Coronary artery (tissue), 2 donors: ENCODE measurements around the gene GOSR2.

Experiments
- DNase-seq: peaks from one replicate; pipeline ENCODE4 v3.0.0-alpha.2; 2017; ENCODE audit warnings: low spot score
- H3K27ac ChIP-seq, 2 donors: fragments of 200-600 bp; sonication (generic); one replicate each; pipeline ENCODE4 v1.5.1; 2016 to 2019
- H3K4me3 ChIP-seq: fragments of 200-600 bp; sonication (generic); 2 replicates; pipeline ENCODE4 v1.5.1; 2016; ENCODE audit warnings: mild to moderate bottlenecking, moderate library complexity
- TF ChIP-seq, protein P1 (sequence below): fragments of 200-600 bp; sonication (generic); IDR thresholded peaks from one replicate; pipeline ENCODE4 v1.5.1; 2019; ENCODE audit warnings: antibody characterized with exemption

GOSR2 gene

GRCh38 chr17:46928467-46929261, 5.7 kb downstream of the GOSR2 start:
- Histone ChIP-seq H3K27ac (no peak overlapping the region), H3K4me3 (no peak overlapping the region)
- DNase-seq, result no peak
- TF ChIP-seq, protein P1, sequence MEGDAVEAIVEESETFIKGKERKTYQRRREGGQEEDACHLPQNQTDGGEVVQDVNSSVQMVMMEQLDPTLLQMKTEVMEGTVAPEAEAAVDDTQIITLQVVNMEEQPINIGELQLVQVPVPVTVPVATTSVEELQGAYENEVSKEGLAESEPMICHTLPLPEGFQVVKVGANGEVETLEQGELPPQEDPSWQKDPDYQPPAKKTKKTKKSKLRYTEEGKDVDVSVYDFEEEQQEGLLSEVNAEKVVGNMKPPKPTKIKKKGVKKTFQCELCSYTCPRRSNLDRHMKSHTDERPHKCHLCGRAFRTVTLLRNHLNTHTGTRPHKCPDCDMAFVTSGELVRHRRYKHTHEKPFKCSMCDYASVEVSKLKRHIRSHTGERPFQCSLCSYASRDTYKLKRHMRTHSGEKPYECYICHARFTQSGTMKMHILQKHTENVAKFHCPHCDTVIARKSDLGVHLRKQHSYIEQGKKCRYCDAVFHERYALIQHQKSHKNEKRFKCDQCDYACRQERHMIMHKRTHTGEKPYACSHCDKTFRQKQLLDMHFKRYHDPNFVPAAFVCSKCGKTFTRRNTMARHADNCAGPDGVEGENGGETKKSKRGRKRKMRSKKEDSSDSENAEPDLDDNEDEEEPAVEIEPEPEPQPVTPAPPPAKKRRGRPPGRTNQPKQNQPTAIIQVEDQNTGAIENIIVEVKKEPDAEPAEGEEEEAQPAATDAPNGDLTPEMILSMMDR, result no peak

GRCh38 chr17:46929413-46929812, 6.5 kb downstream of the GOSR2 start:
- TF ChIP-seq, protein P1, result no peak
- no peak for DNase-seq
- H3K27ac ChIP-seq, result no peak overlapping the region
- H3K4me3 ChIP-seq, result no peak overlapping the region

- TF ChIP-seq, protein P1, result no peak
- Histone ChIP-seq H3K27ac (no peak overlapping the region), H3K4me3 (no peak overlapping the region)
- no peak for DNase-seq
These were observed 7.1 kb downstream of the GOSR2 start for GRCh38 chr17:46930051-46930450.

DNA sequence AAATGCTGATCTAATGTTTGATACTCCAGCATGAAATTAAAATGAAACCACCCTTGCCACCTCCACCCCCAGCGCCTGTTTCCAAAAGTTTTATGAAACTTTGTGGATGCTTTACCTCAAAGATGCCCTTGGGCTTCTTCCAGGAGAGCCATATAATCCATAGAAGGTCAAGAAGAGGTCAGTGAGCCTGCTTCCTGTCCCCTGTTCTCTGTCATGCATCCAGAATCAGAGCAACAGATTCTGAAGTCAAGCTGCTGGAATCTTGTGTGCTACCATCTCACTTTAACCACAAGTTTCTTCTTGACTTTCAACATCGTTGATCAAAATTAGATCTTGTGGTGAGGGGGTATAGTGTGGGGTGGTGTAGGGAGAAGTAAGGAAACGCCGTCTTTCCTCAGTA, 8.6 kb downstream of the GOSR2 start:
- Histone ChIP-seq H3K27ac (no peak overlapping the region), H3K4me3 (no peak overlapping the region)
- TF ChIP-seq, protein P1, result no peak
- DNase-seq, result no peak

- TF ChIP-seq, protein P1, result no peak
- H3K4me3 ChIP-seq, result no peak overlapping the region
- no peak for DNase-seq
- H3K27ac ChIP-seq, result peak overlapping the region in 1 of 2 donors; percentile 8
These were observed 12.8 kb downstream of the GOSR2 start for GRCh38 chr17:46935658-46936266.

DNA sequence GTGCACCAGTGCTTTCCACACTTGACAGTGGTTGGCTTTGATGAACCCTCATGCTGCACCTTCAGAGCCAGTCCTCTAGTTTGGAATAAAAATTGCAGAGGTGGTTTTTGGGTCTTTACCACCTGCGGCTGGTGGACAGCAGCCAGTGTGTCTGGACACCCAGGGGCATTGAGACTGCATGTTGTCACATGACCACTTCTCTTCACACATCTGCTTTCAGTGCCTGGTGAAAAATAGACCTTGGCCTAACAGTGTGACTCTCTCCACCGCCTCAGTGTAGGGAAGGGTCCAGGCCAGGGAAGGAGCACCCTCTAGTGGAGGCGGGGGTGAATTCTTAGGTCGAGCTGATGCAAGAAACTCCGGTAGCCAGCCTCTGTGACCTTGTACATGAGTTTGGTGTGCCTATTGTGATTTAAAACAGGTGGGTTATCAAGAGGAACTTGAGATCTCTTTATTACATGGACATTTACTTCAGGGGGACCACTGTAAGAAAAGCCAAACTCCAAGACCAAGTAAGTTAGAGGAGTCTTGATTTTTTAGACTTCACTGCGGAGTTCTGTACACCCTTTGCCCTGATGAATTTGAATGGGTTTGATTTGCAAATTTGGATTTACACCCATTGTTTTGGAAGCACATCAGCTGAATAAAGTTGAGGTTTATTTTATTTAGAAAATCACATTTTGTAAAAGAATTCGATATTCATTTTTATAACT, 17.9 kb downstream of the GOSR2 start:
- H3K27ac ChIP-seq, result no peak overlapping the region
- TF ChIP-seq, protein P1, result peak; percentile 61
- DNase-seq, result no peak
- no peak overlapping the region for H3K4me3 ChIP-seq
